BJ (cell line): ENCODE measurements around the gene PRKCE. TPM values are rescaled to one million over a fixed set of nuclear protein-coding genes. Genes with fewer than 3 reads are reported as not detected.

ENCODE experiments used
- CTCF ChIA-PET: fragments of 350-600 bp; formaldehyde crosslinking; extraction: SDS; loops from one replicate; lab custom pipeline; 2021; ENCODE audit warnings: antibody characterized with exemption, inconsistent platforms; lab: Yijun Ruan, JAX
- POLR2A ChIA-PET: fragments of 300-600 bp; sonication (Branson Sonifier 250); formaldehyde crosslinking; extraction: SDS; loops from one replicate; lab custom pipeline; 2021; ENCODE audit warnings: antibody characterized with exemption; lab: Charles Lee
- DNase-seq: peaks from one replicate; pipeline ENCODE4 v3.0.0-alpha.2; 2011; ENCODE audit warnings: low read depth
- H3K27me3 ChIP-seq: 2 replicates; pipeline ENCODE4 v1.6.0; 2011; ENCODE audit warnings: low read length; ENCODE audit not compliant: control insufficient read depth, insufficient read depth
- H3K36me3 ChIP-seq: 2 replicates; pipeline ENCODE4 v1.5.1; 2011; ENCODE audit warnings: low read length; ENCODE audit not compliant: control insufficient read depth, insufficient read depth
- H3K4me3 ChIP-seq: 2 replicates; pipeline ENCODE4 v1.5.1; 2011; ENCODE audit warnings: low read depth, mild to moderate bottlenecking, control low read depth, low read length
- CTCF ChIP-seq: IDR thresholded peaks from 2 replicates; pipeline ENCODE4 v1.5.1; 2011; ENCODE audit warnings: low read depth, mild to moderate bottlenecking, control low read depth, inconsistent platforms, low read length, moderate library complexity; ENCODE audit not compliant: insufficient read depth
- polyA plus RNA-seq: library from polyadenylated mRNA; depleted of rRNA; stranded (reverse); fragments of >200 nt; gene quantifications from 2 replicates; pipeline ENCODE4 v1.2.3, GENCODE V29; 2011

Gene PRKCE
- polyA plus RNA-seq, 1 experiment: 19.7 TPM

GRCh38 chr2:45732436-45732835 is 81.0 kb downstream of the PRKCE start:
- Histone ChIP-seq H3K36me3 (no peaks in the 10 kb centered on the region; the same call in none of the 2 replicates), H3K4me3 (no peak overlapping the region), H3K27me3 (no peaks in the 10 kb centered on the region)
- ChIA-PET CTCF (interaction anchor here (1.2 kb wide), 1 partner anchor 9 kb away, joined by 3 read pairs; no protein-coding TSS in a partner anchor), POLR2A (no interaction called here)
- no peak for TF ChIP-seq CTCF
- DNase-seq: no peak

- H3K4me3 ChIP-seq: no peak overlapping the region
- POLR2A ChIA-PET: no interaction called here
- DNase-seq: no peak
- H3K27me3 ChIP-seq: no peaks in the 10 kb centered on the region
- CTCF ChIA-PET: interaction anchor here (1.2 kb wide), 1 partner anchor 9 kb away, joined by 3 read pairs; no protein-coding TSS in a partner anchor
- TF ChIP-seq CTCF: no peak
- H3K36me3 ChIP-seq: no peaks in the 10 kb centered on the region; the same call in none of the 2 replicates
These were observed 81.5 kb downstream of the PRKCE start for GRCh38 chr2:45732946-45733345.

DNA sequence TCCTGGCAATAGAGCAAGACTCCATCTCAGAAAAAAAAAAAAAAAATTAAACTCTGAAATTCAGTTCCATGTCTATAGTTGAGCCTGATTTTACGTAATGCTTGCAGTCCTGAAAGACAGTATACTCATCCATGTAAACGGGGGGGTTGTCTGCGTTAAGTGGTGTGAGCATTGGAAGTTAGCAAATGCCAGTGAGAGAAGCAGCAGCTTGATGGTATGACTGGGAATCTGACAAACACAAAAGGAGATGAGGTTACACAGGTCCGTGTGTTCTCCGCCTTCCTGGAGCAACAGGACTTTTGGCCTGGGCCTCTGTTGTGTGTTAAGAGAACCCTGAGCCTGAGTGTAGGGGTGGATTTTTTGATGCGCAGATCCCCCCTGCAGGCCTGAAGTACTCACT is 82.9 kb downstream of the PRKCE start:
- no peak for DNase-seq
- Histone ChIP-seq H3K27me3 (no peaks in the 10 kb centered on the region), H3K4me3 (no peak overlapping the region), H3K36me3 (no peaks in the 10 kb centered on the region; the same call in none of the 2 replicates)
- ChIA-PET POLR2A (no interaction called here), CTCF (interaction anchor here (0.8 kb wide), 1 partner anchor 10 kb away, joined by 3 read pairs; no protein-coding TSS in a partner anchor)
- no peak for TF ChIP-seq CTCF

DNA sequence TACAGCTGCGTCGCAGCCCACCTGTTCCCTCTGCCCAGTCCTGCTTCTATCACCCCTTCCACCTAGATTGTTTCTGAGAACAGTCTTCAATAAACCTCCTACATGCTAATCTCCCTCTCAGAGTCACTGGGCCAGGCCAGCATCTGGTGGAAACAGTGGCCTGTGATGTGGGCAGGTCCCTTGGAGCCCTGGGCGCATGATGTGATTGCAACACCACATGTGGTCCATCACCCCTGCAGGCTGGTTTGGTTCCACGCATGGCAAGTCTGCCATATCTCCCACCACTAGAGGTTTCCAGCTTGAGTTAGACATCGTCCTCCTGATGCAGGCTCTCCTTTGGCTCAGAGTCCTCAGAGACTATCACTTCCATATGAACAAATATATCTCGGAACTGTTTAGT is 83.5 kb downstream of the PRKCE start:
- H3K27me3 ChIP-seq: no peaks in the 10 kb centered on the region
- ChIA-PET CTCF (interaction anchor here (0.8 to 1.7 kb wide), 3 partner anchors 9 to 57 kb away, joined by 3 to 4 read pairs (median 3); no protein-coding TSS in a partner anchor), POLR2A (no interaction called here)
- no peak for DNase-seq
- TF ChIP-seq CTCF: no peak
- H3K4me3 ChIP-seq: no peak overlapping the region
- no peaks in the 10 kb centered on the region; the same call in none of the 2 replicates for H3K36me3 ChIP-seq

DNA sequence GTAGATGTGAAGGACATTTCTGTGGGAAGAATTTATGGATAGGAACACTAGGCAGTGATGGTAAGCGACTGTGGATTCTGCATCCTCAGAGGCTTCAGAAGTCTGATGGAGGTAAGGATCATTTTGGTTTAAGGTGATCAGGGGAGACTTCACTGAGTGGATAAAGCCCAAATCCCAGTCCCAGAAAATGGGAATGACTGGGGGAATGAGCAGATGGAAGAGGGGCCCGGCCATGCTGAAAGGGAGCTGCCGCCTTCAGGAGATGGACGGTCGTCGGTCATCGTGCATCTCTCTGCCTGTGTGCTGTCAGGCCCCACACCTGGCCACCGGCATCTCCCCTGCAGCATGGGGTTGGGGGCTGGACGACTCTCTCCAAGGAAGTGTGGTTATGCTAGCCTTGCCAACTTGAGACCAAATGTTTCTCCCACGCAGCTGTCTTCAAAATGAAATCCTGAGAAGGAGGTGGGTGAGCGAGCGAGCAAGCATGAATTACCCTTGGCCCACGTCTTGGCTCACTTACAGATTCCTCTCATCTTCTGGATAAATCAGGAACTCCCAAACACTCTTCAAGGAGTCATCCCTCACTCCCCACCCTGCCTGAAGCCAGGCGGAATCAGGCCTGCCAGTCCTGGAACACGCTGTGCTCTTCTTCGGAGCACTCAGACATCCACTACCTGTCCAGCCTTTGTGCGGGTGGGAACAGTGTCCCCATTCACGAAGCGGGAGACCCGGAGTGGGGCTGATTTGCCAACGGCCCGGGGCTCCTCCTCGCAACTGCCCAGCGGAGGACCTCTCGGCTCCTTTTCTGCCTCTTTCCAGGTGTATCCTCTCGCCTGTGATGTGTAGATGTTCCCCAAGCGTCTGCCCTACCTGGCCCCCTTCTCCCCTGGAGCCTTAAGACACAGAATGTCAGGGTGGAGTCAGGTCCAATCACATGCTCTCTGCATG is 85.6 kb downstream of the PRKCE start:
- POLR2A ChIA-PET: no interaction called here
- H3K36me3 ChIP-seq: no peaks in the 10 kb centered on the region; the same call in none of the 2 replicates
- CTCF ChIA-PET: no interaction called here
- DNase-seq: no peak
- TF ChIP-seq CTCF: no peak
- H3K4me3 ChIP-seq: no peak overlapping the region
- H3K27me3 ChIP-seq: no peaks in the 10 kb centered on the region
